Aorta (tissue), 5 donors: ENCODE results near the gene CCDC81. TPM values are rescaled to one million over a fixed set of nuclear protein-coding genes. Genes with fewer than 3 reads are reported as not detected.

ENCODE experiments used
- ATAC-seq: fragments of 200-7000 bp; cut with Tn5 transposase; one replicate; pipeline ENCODE4 v1.9.1; 2022; ENCODE audit warnings: moderate library complexity; ENCODE audit not compliant: low FRiP score
- DNase-seq, 2 donors: peaks; one replicate each; pipeline ENCODE4 v3.0.0-alpha.2; 2020
- H3K27ac ChIP-seq, 2 donors: one replicate each; pipeline ENCODE4 v1.5.1; 2013; ENCODE audit warnings: low read length in 2 of 2, mild to moderate bottlenecking in 2 of 2, moderate library complexity in 2 of 2, control low read depth in 1 of 2, inconsistent platforms in 1 of 2, low read depth in 1 of 2
- H3K27me3 ChIP-seq, 2 donors: one replicate each; pipeline ENCODE4 v1.6.1; 2013; ENCODE audit warnings: control low read depth in 1 of 2, low read length in 1 of 2, mild to moderate bottlenecking in 1 of 2, moderate library complexity in 1 of 2; ENCODE audit not compliant: insufficient read depth in 2 of 2, control insufficient read depth in 1 of 2
- H3K36me3 ChIP-seq, 2 donors: one replicate each; pipeline ENCODE4 v1.6.1; 2013; ENCODE audit warnings: control low read depth in 1 of 2, low read length in 1 of 2, mild to moderate bottlenecking in 1 of 2; ENCODE audit not compliant: insufficient read depth in 2 of 2, control insufficient read depth in 1 of 2
- H3K4me1 ChIP-seq, 2 donors: one replicate each; pipeline ENCODE4 v1.6.1; 2013; ENCODE audit warnings: low read length in 2 of 2, control low read depth in 1 of 2, mild to moderate bottlenecking in 1 of 2, moderate library complexity in 1 of 2; ENCODE audit not compliant: insufficient read depth in 2 of 2, control insufficient read depth in 1 of 2
- H3K4me3 ChIP-seq, 2 donors: one replicate each; pipeline ENCODE4 v1.5.1; 2013; ENCODE audit warnings: low read length in 2 of 2, control low read depth in 1 of 2, mild to moderate bottlenecking in 1 of 2
- H3K9me3 ChIP-seq: one replicate; pipeline ENCODE4 v1.6.1; 2013; ENCODE audit warnings: mild to moderate bottlenecking, low read length; ENCODE audit not compliant: control insufficient read depth
- WGBS, 2 donors: extraction: QIAGEN DNeasy Blood & Tissue Kit; methylation state at CpG; one replicate each; pipeline ENCODE4 v1.1.7; 2013; 5-methylcytosine and 5-hydroxymethylcytosine counted together
- intact Hi-C, 2 donors: fragments of 100-400 bp; cut with DNase I; formaldehyde crosslinking; loops; one replicate each; pipeline versions ENCODE4 v1.14.2 to v1.15.0; 2022
- polyA plus RNA-seq, 2 donors: library from polyadenylated mRNA; stranded (reverse); fragments of 200-250 nt; gene quantifications; one replicate each; pipeline ENCODE4 v1.2.3, GENCODE V29; 2013
- total RNA-seq, 2 donors: library from RNA; stranded (reverse); fragmentation: NEBNext Ultra II Directional; extraction: Animal tissue kit (Norgen Biotek cat#: 25700); gene quantifications; one replicate each; pipeline ENCODE4 v1.2.1, GENCODE V29; 2021
- donor health status: healthy with polysubstance abuse.
- donor health status: Bipolar disorder and iron deficiency.
- donor health status: DM: no; HTN: no; CAD: no.
- donor health status: DM: no; HTN: no; CAD: no.
- donor health status: DM: yes; HTN: yes; CAD: no.

CCDC81 gene
- total and polyA plus RNA-seq, 4 donors = 0.63 to 7.0 (median 2.3) TPM

DNA sequence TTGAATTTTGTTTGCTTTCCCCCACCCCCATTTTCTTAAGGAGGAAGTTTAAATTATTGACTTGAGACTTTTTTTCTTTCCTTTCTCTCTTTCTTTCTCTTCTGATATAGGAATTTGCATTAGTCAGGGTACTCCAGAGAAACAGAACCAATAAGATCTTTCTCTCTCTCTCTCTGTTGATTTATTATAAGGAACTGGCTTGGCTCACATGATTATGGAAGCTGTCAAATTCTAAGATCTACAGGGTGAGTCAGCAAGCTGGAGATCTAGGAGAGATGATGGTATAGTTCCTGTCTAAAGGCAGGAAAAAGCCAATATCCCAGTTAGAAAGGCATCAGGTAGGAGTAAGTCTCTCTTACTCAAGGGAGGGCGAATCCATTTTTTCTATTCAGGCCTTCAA lies 64.0 kb downstream of the CCDC81 start:
- ATAC-seq = no peak
- Histone ChIP-seq H3K27me3 (no peaks in the 10 kb centered on the region), H3K27ac (no peak overlapping the region), H3K36me3 (peaks cover 2 to 5% of the 10 kb centered on the region in 2 donors), H3K4me3 (no peak overlapping the region), H3K4me1 (no peaks in the 10 kb centered on the region), H3K9me3 (no peaks in the 10 kb centered on the region)
- 96 to 97% methylated on average over 1 of the region's 1 CpG for WGBS, 2 donors
- intact Hi-C loops = no loop called here
- DNase-seq = no peak

GRCh38 chr11:86440305-86440716 lies 65.6 kb downstream of the CCDC81 start:
- intact Hi-C loops = no loop called here
- 59 to 68% methylated on average over 3 of the region's 3 CpGs for WGBS, 2 donors
- peak in 1 of 2 donors; percentile 78 for DNase-seq

GRCh38 chr11:86440843-86441242 lies 66.2 kb downstream of the CCDC81 start:
- Histone ChIP-seq H3K27me3 (no peaks in the 10 kb centered on the region), H3K4me3 (no peak overlapping the region), H3K9me3 (no peaks in the 10 kb centered on the region), H3K27ac (no peak overlapping the region), H3K4me1 (no peaks in the 10 kb centered on the region), H3K36me3 (peaks cover 7 to 8% of the 10 kb centered on the region in 2 donors)
- 44 to 61% methylated on average over 2 of the region's 2 CpGs for WGBS, 2 donors
- intact Hi-C loops = no loop called here
- no peak for DNase-seq
- no peak for ATAC-seq

More at GRCh38 chr11:86440305-86440716, 65.6 kb downstream of the CCDC81 start:
- Histone ChIP-seq H3K27me3 (no peaks in the 10 kb centered on the region), H3K36me3 (peaks cover 6 to 7% of the 10 kb centered on the region in 2 donors), H3K4me3 (no peak overlapping the region), H3K9me3 (no peaks in the 10 kb centered on the region), H3K27ac (no peak overlapping the region), H3K4me1 (no peaks in the 10 kb centered on the region)
- peak; percentile 88 for ATAC-seq

GRCh38 chr11:86442420-86442819 lies 67.7 kb downstream of the CCDC81 start:
- DNase-seq (no peak), ATAC-seq (no peak)
- no peaks in the 10 kb centered on the region for H3K9me3 ChIP-seq
- H3K27me3 ChIP-seq = no peaks in the 10 kb centered on the region
- H3K36me3 ChIP-seq = peaks cover 7 to 8% of the 10 kb centered on the region in 2 donors
- no peaks in the 10 kb centered on the region for H3K4me1 ChIP-seq
- intact Hi-C loops = no loop called here
- H3K4me3 ChIP-seq = no peak overlapping the region
- H3K27ac ChIP-seq = no peak overlapping the region
- 87 to 90% methylated on average over 2 of the region's 2 CpGs for WGBS, 2 donors

DNA sequence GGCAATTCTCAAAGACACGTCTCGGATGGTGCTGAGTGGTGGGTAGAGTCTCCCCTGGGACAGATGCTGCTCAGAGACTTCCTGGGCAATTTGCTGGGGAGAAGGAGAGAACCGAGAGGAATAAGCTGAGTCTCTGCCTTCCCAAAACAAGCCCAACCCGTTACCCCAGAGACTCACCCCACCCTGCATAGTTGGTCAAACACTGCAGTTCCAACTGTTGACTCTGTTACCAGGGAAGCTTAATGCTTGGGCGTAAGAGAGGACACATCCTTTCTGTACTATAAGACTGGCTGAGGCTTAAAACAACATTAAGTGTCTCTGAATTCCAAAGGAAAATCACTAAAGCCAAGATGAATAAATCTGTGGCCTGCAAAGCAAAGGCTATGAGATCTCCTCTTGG lies 68.1 kb downstream of the CCDC81 start:
- no peaks in the 10 kb centered on the region for H3K9me3 ChIP-seq
- H3K4me1 ChIP-seq = no peaks in the 10 kb centered on the region
- H3K36me3 ChIP-seq = peaks cover 7 to 8% of the 10 kb centered on the region in 2 donors
- no peak overlapping the region for H3K4me3 ChIP-seq
- 77 to 87% methylated on average over 5 of the region's 5 CpGs for WGBS, 2 donors
- no peak overlapping the region for H3K27ac ChIP-seq
- DNase-seq (peak in 1 of 2 donors; percentile 59), ATAC-seq (peak; percentile 26)
- H3K27me3 ChIP-seq = no peaks in the 10 kb centered on the region
- intact Hi-C loops = no loop called here

DNA sequence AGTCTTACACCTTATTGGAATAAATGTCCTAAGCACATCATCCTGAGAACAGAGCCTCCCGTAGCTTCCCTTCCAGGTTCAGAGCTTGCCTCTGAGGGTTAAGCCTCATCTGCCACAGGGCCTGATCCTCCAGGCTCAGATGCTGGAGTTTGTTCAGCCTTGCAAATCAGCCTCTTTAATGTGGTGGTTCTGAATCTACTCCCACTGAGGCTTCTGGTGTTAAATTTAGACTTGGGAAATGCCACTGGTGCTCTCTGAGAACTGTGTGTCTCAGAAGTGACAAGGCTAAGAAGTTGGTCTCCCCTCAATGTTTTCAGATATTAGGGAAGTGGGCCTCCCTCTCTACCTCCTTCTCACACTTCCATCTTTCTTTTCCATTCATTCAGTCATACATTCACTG lies 68.7 kb downstream of the CCDC81 start:
- no peak for DNase-seq
- intact Hi-C loops = no loop called here
- no peaks in the 10 kb centered on the region for H3K27me3 ChIP-seq
- no peak overlapping the region for H3K4me3 ChIP-seq
- H3K9me3 ChIP-seq = no peaks in the 10 kb centered on the region
- no peaks in the 10 kb centered on the region for H3K4me1 ChIP-seq
- peaks cover 7 to 8% of the 10 kb centered on the region in 2 donors for H3K36me3 ChIP-seq
- no peak overlapping the region for H3K27ac ChIP-seq
- 0% methylated on average over 1 of the region's 1 CpG for WGBS, 2 donors
- no peak for ATAC-seq

DNA sequence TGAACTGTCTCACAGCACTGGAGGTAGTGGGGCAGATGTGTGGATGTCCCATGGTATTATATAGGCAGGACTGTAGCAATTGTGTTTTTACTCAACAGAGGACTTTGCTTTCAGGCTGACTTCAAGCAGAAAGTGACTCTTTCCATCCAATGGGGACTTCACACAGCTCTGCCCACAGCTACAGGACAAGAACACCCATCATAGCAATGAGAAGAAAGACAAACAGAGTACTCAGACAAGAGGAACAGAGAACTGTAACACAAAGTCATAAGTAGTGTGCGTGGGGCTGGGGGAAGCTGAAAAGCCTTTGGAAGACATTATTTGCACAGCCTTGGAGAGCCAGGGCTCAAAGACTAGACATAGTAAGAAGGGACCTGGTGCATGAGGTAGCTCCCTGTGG lies 70.3 kb downstream of the CCDC81 start:
- ATAC-seq (no peak), DNase-seq (no peak)
- H3K4me1 ChIP-seq = no peaks in the 10 kb centered on the region
- H3K9me3 ChIP-seq = no peaks in the 10 kb centered on the region
- intact Hi-C loops = no loop called here
- H3K27ac ChIP-seq = no peak overlapping the region
- 98 to 100% methylated on average over 1 of the region's 1 CpG for WGBS, 2 donors
- H3K27me3 ChIP-seq = no peaks in the 10 kb centered on the region
- peaks cover 7 to 8% of the 10 kb centered on the region in 2 donors for H3K36me3 ChIP-seq
- H3K4me3 ChIP-seq = no peak overlapping the region

- DNase-seq = no peak
- H3K9me3 ChIP-seq = no peaks in the 10 kb centered on the region
- no peak for ATAC-seq
- peaks cover 7 to 8% of the 10 kb centered on the region in 2 donors for H3K36me3 ChIP-seq
- H3K4me3 ChIP-seq = no peak overlapping the region
- whole genome bisulfite sequencing, 2 donors = 96 to 97% methylated on average over 8 of the region's 8 CpGs
- H3K27me3 ChIP-seq = no peaks in the 10 kb centered on the region
- intact Hi-C loops = no loop called here
- H3K27ac ChIP-seq = no peak overlapping the region
- no peaks in the 10 kb centered on the region for H3K4me1 ChIP-seq
These were observed 71.7 kb downstream of the CCDC81 start for GRCh38 chr11:86446163-86446923.

- H3K27me3 ChIP-seq = no peaks in the 10 kb centered on the region
- no peak overlapping the region for H3K27ac ChIP-seq
- DNase-seq (no peak), ATAC-seq (no peak)
- no peak overlapping the region for H3K4me3 ChIP-seq
- intact Hi-C loops = no loop called here
- 96% methylated on average over 12 of the region's 12 CpGs for WGBS, 2 donors
- no peaks in the 10 kb centered on the region for H3K4me1 ChIP-seq
- no peaks in the 10 kb centered on the region for H3K9me3 ChIP-seq
- peaks cover 5 to 8% of the 10 kb centered on the region in 2 donors for H3K36me3 ChIP-seq
These were observed 72.2 kb downstream of the CCDC81 start for GRCh38 chr11:86446924-86447285.
